Astrocyte of the cerebellum (primary cell): ENCODE data around the gene CORO2A.

Source experiments
- DNase-seq: peaks from one replicate; pipeline ENCODE4 v3.0.0-alpha.2; 2011; ENCODE audit warnings: low read depth
- H3K4me3 ChIP-seq: 2 replicates; pipeline ENCODE4 v1.5.1; 2011; ENCODE audit warnings: mild to moderate bottlenecking, low read depth, low read length, moderate library complexity
- CTCF ChIP-seq: IDR thresholded peaks from 2 replicates; pipeline ENCODE4 v1.5.1; 2012; ENCODE audit warnings: low read length, low read depth, moderate library complexity, mild to moderate bottlenecking; ENCODE audit errors: missing control alignments
- in situ Hi-C: cut with HindIII; loops from 2 replicates; pipeline ENCODE4 v1.10.0; 2017; ENCODE audit warnings: low sequenced_read_pairs

CORO2A gene

GRCh38 chr9:98159790-98160189, 32.6 kb downstream of the CORO2A start:
- H3K4me3 ChIP-seq = no peak overlapping the region
- no peak for TF ChIP-seq CTCF
- in situ Hi-C loops = no loop called here
- DNase-seq = no peak

GRCh38 chr9:98159301-98159700, 33.1 kb downstream of the CORO2A start:
- no peak for DNase-seq
- in situ Hi-C loops = no loop called here
- H3K4me3 ChIP-seq = no peak overlapping the region
- no peak for TF ChIP-seq CTCF

- in situ Hi-C loops = no loop called here
- no peak for TF ChIP-seq CTCF
- DNase-seq = no peak
- H3K4me3 ChIP-seq = no peak overlapping the region
Observed at GRCh38 chr9:98158071-98158831, 34.2 kb downstream of the CORO2A start.

- no peak for TF ChIP-seq CTCF
- no peak overlapping the region for H3K4me3 ChIP-seq
- no peak for DNase-seq
- in situ Hi-C loops = no loop called here
Observed at GRCh38 chr9:98157372-98157771, 35.1 kb downstream of the CORO2A start.

GRCh38 chr9:98154678-98155077, 37.8 kb downstream of the CORO2A start:
- in situ Hi-C loops = no loop called here
- DNase-seq = no peak
- H3K4me3 ChIP-seq = no peak overlapping the region
- no peak for TF ChIP-seq CTCF

GRCh38 chr9:98152526-98152925, 39.9 kb downstream of the CORO2A start:
- no peak overlapping the region for H3K4me3 ChIP-seq
- no peak for TF ChIP-seq CTCF
- no peak for DNase-seq
- in situ Hi-C loops = no loop called here
